Loucy (cell line): ENCODE data around the gene NMBR.
A peak's percentile ranks its signal among the peaks of the same experiment; 100 is the strongest.

Source experiments
- H2AFZ ChIP-seq: fragments of 200-600 bp; sonication (generic); 2 replicates; pipeline ENCODE4 v1.6.0; 2016; ENCODE audit warnings: antibody characterized with exemption, mild to moderate bottlenecking, low read length, moderate library complexity
- H3F3A ChIP-seq: fragments of 200-600 bp; 2 replicates; pipeline ENCODE4 v1.6.0; 2016; ENCODE audit warnings: antibody characterized with exemption, low read depth, mild to moderate bottlenecking
- H3K27me3 ChIP-seq: fragments of 200-600 bp; sonication (generic); 2 replicates; pipeline ENCODE4 v1.6.1; 2014; ENCODE audit warnings: low read length, mild to moderate bottlenecking; ENCODE audit not compliant: insufficient read depth, poor library complexity, severe bottlenecking
- H3K36me3 ChIP-seq: fragments of 200-600 bp; sonication (generic); 2 replicates; pipeline ENCODE4 v1.6.1; 2016; ENCODE audit warnings: low read length; ENCODE audit not compliant: insufficient read depth
- H3K4me1 ChIP-seq: fragments of 200-600 bp; sonication (generic); 2 replicates; pipeline ENCODE4 v1.5.1; 2014; ENCODE audit warnings: low read length, mild to moderate bottlenecking; ENCODE audit not compliant: insufficient read depth, poor library complexity, severe bottlenecking
- H3K4me2 ChIP-seq: fragments of 200-600 bp; sonication (generic); 2 replicates; pipeline ENCODE4 v1.6.0; 2014; ENCODE audit warnings: antibody characterized with exemption, low read length, low read depth, mild to moderate bottlenecking; ENCODE audit not compliant: poor library complexity, severe bottlenecking
- H3K4me3 ChIP-seq: fragments of 200-600 bp; sonication (generic); 2 replicates; pipeline ENCODE4 v1.5.1; 2014; ENCODE audit warnings: low read length, mild to moderate bottlenecking, mixed read lengths; ENCODE audit not compliant: poor library complexity, severe bottlenecking
- H3K79me2 ChIP-seq: fragments of 200-600 bp; sonication (generic); 2 replicates; pipeline ENCODE4 v1.6.1; 2014; ENCODE audit warnings: low read length; ENCODE audit not compliant: insufficient read depth
- H3K9ac ChIP-seq: fragments of 200-600 bp; sonication (generic); 2 replicates; pipeline ENCODE4 v1.6.0; 2014; ENCODE audit warnings: mild to moderate bottlenecking, low read depth, low read length, moderate library complexity; ENCODE audit not compliant: poor library complexity, severe bottlenecking
- H3K9me2 ChIP-seq: fragments of 200-600 bp; sonication (generic); replicated peaks from 2 replicates; pipeline ENCODE4 v1.6.1; 2016; ENCODE audit warnings: low read depth, low read length, mixed read lengths
- H3K9me3 ChIP-seq: fragments of 200-600 bp; sonication (generic); 2 replicates; pipeline ENCODE4 v1.6.1; 2014; ENCODE audit warnings: mild to moderate bottlenecking, antibody characterized with exemption, low read length, low read depth; ENCODE audit not compliant: insufficient read depth
- H4K20me1 ChIP-seq: fragments of 200-600 bp; sonication (generic); 2 replicates; pipeline ENCODE4 v1.6.0; 2014; ENCODE audit warnings: antibody characterized with exemption, low read length, mild to moderate bottlenecking; ENCODE audit not compliant: insufficient read depth, poor library complexity, severe bottlenecking
- CTCF ChIP-seq: fragments of 200-600 bp; sonication (generic); conservative IDR thresholded peaks from 2 replicates; pipeline ENCODE4 v1.5.1; 2014; ENCODE audit warnings: mild to moderate bottlenecking, antibody characterized with exemption, low read length
- EZH2phosphoT487 ChIP-seq: fragments of 200-600 bp; IDR thresholded peaks from 2 replicates; pipeline ENCODE4 v1.6.1; 2018; ENCODE audit warnings: antibody characterized with exemption, mild to moderate bottlenecking, moderate library complexity, borderline replicate concordance

Gene NMBR

DNA sequence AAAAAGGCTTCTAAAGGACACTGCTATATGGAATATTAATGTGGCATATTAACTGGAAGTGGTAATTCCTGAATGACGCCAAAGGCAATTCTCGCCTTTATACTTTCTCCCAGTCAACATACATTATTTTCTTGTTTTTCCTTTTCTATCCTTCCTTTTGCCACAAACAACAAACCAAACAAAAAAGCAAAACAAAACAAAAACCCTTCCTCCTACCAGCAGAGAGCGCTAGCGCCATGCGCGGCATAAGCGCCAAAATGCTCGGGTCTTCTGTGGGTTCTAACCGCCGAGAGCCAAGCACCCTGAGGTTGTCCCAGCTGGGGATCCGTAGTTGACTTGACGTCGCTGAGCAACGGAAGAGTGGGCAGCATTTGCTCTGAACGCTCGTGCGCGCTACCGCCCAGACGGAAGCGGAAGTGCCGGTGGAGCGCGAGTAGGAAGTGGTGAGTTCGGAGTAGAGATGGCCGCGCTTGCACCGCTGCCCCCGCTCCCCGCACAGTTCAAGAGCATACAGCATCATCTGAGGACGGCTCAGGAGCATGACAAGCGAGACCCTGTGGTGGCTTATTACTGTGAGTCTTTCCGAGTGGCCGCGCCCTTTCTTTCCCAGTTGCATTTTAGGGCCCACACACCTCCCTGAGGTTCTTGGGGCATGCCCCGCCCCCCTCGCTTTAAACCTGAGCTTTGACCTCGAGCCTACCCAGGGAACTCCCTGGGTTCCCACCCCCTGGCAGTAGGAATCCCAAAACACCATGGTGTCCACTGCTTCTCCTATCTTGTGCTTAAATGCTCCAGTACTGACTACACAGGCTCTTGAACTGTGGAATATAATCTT, at the start of gene NMBR, which contains the start of gene VTA1:
TSS of gene NMBR (minus strand) at position 295 of the 835 bp plus-strand sequence. CDS start 58,464 bp downstream, outside the sequence.
TSS of gene VTA1 (plus strand) at position 436 of the 835 bp plus-strand sequence. CDS start at position 461, 25 bp downstream.
- Histone ChIP-seq H3K79me2 (peaks cover 49% of the 10 kb centered on the region), H3K4me3 (peak within 1 kb of the TSS; percentile 87), H3K4me1 (peaks cover 38% of the 10 kb centered on the region), H3K9me2 (no peaks in the 10 kb centered on the region), H3K9ac (peak within 1 kb of the TSS; percentile 85), H3K9me3 (no peaks in the 10 kb centered on the region), H2AFZ (peak within 1 kb of the TSS; percentile 91), H3K27me3 (peaks cover 13% of the 10 kb centered on the region), H4K20me1 (peaks cover 42% of the 10 kb centered on the region), H3F3A (no peaks in the 10 kb centered on the region), H3K36me3 (no peaks in the 10 kb centered on the region), H3K4me2 (peak within 1 kb of the TSS; percentile 92)
- TF ChIP-seq CTCF = peak; percentile 96
- TF ChIP-seq EZH2phosphoT487 = no peak

DNA sequence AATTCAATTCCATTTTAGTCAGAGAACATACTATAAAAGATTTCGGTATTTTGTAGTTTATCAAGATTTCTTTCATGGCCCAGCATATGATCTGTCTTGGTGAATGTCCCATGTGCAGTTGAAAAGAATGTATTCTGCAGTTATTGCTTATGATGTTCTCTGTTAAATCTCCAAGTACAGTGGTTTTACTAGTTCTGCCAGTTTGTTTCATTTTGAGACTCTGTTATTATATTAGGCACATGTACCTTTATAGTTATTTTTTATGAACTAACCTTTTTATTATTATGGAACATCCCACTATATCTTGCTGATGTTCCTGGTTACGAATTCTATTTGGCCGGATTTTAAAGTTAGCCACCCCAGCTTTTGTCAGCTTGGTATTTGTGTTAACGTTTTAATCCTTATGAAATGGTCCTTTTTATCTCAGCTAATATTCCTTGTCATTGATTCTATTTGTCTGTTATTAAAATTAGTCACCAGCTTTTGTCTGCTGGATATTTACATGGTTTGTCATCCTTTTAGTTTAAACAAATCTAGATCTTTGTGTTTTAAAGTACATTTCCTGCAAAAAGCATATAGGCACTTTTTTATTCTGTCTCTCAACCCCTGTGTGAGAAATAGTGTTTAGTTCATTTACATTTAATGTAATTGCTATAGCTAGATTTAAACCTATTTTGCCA, 49.1 kb upstream of the NMBR start:
- Histone ChIP-seq H3K9me3 (no peaks in the 10 kb centered on the region), H3K4me1 (peaks cover 10% of the 10 kb centered on the region), H3K36me3 (peaks cover 51% of the 10 kb centered on the region), H3K79me2 (peaks cover 28% of the 10 kb centered on the region; the same call in 1 of the 2 replicates), H3F3A (no peaks in the 10 kb centered on the region), H3K9me2 (no peaks in the 10 kb centered on the region), H3K4me3 (no peak overlapping the region), H3K27me3 (no peaks in the 10 kb centered on the region), H2AFZ (no peak overlapping the region), H3K9ac (no peak overlapping the region), H4K20me1 (peaks cover 17% of the 10 kb centered on the region), H3K4me2 (no peak overlapping the region)
- TF ChIP-seq CTCF = no peak
- TF ChIP-seq EZH2phosphoT487 = no peak

- H3K9ac ChIP-seq = no peak overlapping the region
- no peak for TF ChIP-seq CTCF
- TF ChIP-seq EZH2phosphoT487 = no peak
- H4K20me1 ChIP-seq = peaks cover 13% of the 10 kb centered on the region
- H3K79me2 ChIP-seq = peaks cover 28% of the 10 kb centered on the region; the same call in 1 of the 2 replicates
- no peaks in the 10 kb centered on the region for H3K9me3 ChIP-seq
- no peak overlapping the region for H3K4me3 ChIP-seq
- no peaks in the 10 kb centered on the region for H3K27me3 ChIP-seq
- no peak overlapping the region for H2AFZ ChIP-seq
- no peaks in the 10 kb centered on the region for H3F3A ChIP-seq
- no peaks in the 10 kb centered on the region for H3K9me2 ChIP-seq
- peaks cover 10% of the 10 kb centered on the region for H3K4me1 ChIP-seq
- H3K4me2 ChIP-seq = no peak overlapping the region
- H3K36me3 ChIP-seq = peaks cover 41% of the 10 kb centered on the region
Measured at GRCh38 chr6:142193621-142194020, 46.7 kb upstream of the NMBR start.
